Measurements from ENCODE around the gene HSPA6.
"Not testable (repeated sequence)": the region's sequence is repeated elsewhere in the genome, so short reads cannot be mapped to it uniquely, and the experiment has no call there.

The HSPA6 gene

DNA sequence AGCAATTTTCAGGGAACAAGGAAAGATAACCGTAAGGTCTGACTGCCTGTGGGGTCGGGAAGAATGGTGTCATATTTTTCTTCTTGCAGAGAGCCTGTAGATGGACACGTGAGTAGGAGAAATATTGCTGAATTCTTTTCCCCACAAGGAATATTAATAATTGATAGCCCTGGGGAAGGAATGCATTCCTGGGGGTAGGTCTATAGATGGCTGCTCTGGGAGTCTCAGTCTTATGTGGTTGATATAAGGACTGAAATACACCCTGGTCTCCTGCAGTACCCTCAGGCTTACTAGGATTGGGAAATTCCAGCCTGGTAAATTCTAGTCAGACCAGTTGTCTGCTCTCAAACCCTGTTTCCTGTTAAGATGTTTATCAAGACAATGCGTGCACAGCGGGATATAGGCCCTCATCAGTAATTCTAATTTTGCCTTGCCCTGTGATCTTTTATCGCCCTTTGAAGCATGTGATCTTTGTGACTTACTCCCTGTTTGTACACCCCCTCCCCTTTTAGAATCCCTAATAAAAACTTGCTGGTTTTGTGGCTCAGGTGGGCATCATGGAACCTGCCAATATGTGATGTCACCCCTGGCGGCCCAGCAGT is 12.8 kb downstream of the HSPA6 start:
- not testable (repeated sequence) for DNase-seq

DNA sequence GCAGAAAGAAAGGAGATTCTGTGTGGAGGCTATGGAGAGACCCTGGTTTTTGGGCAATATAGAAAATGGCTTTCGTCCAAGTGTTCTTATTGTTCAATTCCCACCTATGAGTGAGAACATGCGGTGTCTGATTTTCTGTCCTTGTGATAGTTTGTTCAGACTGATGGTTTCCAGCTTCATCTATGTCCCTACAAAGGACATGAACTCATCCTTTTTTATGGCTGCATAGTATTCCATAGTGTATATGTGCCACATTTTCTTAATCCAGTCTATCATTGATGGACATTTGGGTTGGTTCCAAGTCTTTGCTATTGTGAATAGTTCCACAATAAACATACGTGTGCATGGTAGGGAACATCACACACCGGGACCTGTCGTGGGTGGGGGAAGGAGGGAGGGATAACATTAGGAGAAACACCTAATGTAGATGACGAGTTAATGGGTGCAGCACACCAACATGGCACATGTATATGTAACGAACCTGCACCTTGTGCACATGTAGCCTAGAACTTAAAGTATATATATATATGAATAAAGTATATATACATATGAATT is 14.7 kb downstream of the HSPA6 start:
- DNase-seq: not testable (repeated sequence)

DNA sequence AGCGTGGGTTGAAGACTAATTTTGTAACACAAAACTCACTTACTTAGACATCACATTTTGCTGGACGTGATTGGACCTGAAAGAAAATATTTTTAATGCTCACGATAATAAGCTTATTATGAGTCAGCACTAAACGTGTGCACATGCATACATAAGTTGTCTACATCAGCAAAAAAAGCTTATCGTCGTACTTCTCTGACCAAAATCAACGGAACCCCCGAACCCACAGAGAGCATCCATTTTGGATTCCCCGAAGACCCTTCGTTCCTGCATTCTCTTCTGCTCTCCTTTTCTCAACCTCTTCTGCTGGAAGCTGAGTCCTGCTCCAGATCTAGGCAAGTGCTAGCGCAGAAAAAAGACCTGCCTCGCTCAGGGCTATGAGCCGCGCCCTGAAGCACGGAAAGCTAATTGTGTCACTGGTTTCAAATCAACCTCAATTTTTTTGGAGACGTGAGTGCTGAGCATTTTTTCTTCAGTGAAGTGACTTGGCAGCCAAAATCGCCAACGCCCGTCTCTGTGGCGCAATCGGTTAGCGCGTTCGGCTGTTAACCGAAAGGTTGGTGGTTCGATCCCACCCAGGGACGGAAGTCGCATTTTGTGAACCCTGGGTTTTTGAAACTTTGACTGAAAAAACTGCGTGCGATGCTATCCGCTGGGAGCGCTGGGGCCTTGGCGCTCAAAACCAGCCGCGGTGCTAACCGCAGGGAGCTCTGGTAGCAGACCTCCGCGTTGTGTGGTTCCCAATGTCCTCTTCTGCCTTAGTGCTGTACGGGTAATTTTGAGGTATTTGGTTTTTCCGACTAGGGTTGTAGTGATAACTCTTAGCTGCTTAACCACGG is 15.6 kb downstream of the HSPA6 start:
- peak; percentile 44 to 79 (median 70) for DNase-seq

DNA sequence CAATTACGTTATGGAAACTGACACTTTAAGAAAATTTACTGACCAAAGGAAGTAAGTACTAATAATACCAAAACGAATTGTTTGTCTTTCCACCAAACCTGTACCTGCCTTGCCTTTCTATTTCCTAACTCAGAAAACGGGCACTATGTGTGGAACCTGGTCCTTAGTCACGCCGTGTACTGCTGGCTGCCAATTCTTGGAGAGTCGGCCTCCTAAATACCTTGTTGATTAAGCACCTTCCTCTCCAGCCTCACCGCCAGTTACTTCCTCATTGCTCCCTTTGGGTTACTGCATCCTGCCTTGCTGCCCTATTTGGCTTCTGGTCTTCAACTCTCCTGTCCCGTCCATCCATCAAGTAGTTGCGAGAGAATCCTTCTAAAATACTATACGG is 16.2 kb downstream of the HSPA6 start:
- DNase-seq: not testable (repeated sequence)

DNA sequence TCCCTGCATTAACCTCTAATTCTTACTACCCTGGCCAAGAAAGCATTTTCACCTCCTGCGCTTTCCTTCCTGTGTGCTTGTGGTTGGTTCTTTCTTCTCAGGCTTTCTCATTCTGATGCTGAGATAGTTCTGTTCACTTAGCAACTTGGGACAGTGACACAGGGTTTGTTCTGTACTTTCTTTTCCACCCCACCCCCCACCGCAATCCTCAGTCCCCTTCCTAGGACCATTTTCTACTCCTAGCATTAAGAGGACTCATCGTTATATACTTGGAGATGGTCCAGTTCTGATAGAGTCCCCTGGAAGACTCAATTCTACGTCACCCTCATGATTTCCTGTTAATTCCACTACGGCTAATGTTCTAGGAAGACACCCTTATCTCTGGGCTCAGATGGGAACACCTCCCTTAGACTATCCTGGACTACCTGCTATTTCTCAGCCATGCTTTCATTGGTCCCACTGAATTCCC is 17.8 kb downstream of the HSPA6 start:
- DNase-seq: not testable (repeated sequence)

DNA sequence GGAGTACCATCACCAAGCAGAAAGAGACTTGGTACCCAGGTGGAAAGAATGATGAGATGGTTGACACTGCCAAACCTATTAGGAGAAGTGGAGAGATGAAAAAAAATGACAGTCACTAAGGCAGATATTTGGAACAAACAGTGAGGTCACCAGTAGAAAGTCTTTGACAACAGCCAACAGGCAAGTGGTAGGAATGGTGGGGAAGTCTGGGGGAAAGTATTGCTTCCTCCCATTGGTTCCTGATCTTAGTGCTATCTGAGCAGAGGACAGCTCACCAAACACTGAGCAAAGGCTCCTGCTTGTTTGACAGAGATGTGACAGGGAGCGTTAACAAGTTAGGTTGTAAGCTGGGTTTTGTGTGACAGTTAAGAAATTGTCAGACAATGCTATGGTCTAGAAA is 18.8 kb downstream of the HSPA6 start:
- DNase-seq: not testable (repeated sequence)

DNA sequence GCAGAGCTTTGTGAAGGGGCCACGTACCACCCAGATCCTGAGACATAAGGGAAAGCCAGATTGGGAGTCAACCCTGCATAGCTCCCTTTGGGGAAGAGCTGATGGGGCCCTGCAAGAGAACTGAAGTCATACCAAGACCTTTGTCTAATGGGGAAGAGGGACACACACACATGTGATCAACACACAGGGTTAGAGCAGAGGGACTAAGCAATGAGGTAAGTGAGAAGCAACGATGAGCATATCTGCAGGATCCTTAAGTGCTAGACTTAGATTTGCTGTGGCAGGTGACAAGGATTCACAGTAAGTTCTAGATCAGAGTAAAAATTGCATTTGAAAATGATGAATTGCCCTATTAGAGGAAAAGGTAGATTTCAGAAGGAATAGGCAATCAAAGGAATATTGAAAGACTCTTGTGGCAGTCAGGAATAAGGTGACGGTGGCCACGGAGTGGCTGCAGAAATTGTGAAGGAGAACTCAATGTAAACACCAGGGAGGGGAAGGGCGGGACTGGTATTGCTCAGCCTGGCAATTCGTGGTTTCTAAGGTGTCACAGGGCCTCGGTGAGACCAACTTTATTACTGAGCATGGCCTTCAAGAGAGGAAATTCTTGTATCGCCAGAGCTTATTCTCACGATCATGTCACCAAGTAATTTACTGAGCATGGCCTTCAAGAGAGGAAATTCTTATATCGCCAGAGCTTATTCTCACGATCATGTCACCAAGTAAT is 20.8 kb downstream of the HSPA6 start:
- DNase-seq: not testable (repeated sequence)

DNA sequence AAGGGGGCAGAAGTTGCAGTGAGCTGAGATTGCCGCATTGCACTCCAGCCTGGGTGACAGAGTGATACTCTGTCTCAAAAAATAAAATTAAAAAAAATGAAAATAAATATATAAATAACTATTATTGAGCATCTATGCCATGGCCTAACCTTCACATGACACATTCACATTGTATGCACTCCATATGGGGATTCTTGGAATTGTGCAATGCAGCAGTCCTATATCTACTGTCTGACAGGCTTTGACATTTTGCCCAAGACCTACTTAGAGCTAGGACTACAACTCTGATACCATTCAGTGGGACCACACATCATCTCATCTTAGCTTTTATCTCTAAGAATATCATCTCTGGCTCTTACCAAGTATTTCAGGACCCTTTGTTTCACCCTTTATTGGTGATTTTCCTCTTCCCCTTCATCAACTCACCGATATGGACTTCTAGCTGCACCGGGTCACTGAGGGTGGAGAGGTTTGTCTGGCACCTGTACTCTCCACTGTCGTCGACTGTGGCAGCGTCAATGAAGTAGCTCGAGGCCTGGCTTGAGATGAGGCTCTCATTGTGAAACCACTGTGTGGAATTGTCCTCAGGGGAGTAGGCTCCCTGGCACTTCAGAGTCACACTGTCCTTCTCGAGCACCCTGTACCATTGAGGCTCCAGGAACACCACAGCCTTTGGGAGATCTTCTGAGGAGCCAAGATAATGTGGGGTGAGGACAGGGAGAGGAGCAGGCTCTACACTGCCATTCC is 23.8 kb downstream of the HSPA6 start:
- DNase-seq: not testable (repeated sequence)

DNA sequence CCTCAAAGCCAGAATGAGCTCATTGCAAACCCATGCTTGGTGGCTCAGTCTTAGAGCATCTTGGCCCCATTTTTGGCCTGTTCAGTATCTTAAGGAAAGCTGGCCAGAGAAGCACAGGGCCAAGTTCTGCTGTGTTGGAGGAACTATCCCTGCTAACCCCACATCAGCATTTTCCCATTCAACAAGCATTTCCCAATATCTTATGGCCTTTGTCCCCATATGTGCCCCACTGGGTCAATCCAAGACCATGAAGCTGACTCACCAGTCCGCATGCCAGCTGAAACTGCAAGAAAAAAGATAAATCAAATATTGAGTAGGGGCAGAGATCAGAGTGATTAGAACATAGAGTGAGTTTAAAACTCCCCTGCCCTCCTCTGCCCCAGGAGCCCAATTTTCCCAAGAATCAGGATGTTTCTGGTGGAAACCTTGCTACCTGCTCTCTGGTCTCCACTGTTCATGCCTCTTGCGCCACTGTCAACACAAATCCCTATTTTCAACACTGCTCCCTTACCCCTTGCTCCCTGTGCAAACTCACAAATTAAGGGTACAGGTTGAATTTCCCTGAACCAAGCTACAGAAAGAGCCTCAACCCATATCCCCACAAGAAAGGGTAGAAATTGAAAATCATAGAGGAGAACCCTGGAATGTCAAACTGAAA is 24.5 kb downstream of the HSPA6 start:
- not testable (repeated sequence) for DNase-seq

DNA sequence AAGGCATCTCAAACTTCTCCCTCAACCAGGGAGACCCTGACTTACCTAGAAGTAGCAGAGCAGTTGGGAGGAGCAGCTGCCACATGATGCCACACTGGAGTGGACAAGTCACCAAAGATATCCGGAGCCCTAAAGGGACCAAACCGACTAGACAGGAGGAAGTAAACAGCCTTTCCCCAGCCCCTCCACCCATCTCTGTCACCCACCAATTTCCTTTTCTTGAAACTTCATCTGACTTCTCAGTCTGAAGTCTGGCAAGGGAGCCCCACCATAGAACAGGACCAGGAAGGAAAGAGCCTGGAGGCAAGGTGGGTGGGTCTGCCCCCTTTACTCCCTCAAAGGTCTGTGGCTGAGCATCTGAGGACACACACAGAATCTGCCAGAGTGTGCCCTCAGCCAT is 25.3 kb downstream of the HSPA6 start, which contains the start of gene FCGR3A:
Gene FCGR3A, minus strand, starts transcription at position 167 of the 400 bp plus-strand sequence. Its CDS starts 82 bp downstream, at position 85.
- DNase-seq: no peak

DNA sequence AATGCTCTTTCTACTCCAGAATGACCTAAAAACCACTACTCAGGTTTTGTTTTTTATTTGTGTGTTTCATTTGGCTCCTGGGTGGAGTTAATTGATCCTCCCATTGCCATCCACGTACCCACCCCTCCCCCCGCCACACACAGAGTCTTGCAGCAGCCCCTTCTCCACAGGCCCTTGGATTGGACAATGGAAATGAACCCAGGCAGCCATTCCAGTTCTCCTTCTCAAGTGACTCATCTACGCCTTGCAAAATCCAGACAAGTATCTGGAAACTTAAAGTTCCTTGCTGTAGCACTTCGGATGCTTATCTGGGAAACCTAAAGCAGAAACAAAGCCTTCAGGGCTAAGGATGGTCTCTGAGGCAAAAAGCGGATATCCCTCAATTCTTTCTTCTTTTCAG is 26.6 kb downstream of the HSPA6 start:
- DNase-seq: not testable (repeated sequence)

DNA sequence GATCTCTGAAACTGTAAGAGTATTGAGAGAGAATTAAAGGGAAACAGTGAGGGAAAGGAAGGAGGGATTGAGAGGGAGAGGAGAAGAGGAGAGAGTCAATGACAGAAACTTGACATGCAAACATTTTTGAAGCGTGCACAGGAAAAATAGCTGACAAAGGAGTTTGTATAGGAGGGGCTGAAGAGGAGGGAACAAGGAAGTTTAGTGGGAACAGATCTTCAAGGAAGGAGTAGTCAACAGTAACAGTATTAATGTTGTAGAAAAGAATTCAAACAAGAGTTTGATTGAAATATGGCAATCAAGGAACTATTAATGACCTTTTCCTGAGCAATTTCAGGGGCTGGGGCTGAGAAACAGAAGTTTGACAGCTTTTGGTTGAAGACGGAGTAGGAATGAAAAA is 29.3 kb downstream of the HSPA6 start:
- not testable (repeated sequence) for DNase-seq

DNA sequence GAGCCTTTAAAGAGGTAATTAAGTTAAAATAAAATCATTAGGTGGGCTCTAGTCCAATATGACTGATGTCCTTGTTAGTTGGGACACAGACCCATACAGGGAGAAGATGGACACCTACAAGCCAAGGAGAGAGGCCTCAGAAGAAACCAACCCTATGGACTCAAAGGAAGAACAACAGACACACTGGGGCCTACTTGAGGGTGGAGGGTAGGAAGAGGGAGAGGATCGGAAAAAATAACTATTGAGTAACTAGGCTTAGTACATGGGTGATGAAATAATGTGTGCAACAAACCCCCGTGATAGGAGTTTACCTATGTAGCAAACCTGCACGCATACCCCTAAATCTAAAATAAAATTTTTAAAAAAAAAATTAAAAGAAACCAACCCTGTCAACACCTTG is 30.0 kb downstream of the HSPA6 start:
- DNase-seq: not testable (repeated sequence)

DNA sequence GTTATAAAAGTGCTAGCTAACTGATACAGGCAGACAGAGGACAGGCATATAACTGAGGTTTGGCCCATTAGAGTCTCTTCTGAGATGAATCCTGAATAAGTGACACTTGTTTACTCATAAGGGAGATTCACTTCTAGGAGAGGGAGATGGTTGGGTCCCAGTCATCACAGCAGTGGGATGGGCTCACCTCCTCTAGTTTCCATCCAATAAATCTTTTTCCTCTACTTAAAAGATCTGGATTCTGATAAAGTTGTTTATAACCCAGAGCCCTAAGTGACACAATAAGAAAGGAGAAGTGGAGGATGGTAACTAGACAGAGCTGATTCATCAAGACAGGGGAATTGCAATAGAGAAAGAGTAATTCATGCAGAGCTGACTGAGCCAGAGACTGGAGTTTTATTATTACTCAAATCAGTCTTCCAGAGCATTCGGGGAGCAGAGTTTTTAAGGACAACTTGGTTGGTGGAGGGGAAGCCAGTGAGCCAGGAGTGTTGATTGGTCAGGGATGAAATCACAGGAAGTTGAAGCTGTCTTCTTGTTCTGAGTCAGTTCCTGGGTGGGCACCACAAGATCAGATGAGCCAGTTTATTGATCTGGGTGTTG is 30.6 kb downstream of the HSPA6 start:
- DNase-seq: not testable (repeated sequence)

DNA sequence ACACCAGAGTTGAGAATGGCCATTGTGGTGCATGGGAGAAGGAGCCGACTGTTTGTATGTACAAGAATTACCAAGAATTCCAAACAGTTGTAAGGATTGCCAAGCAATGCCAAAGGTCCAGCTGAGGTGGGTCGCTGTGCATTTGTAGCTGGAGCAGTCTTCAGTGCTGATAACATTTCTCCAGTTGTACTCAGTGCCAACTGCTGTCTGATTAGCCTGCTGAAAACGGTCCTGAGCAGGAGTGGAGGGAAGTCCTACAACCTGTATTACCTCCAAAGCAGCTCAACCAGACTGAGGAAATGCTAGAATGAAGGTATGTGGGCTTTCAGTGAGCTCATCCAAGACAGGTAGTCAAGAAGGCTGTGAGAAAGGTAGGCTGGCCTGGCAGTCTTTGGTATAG is 31.8 kb downstream of the HSPA6 start:
- not testable (repeated sequence) for DNase-seq

DNA sequence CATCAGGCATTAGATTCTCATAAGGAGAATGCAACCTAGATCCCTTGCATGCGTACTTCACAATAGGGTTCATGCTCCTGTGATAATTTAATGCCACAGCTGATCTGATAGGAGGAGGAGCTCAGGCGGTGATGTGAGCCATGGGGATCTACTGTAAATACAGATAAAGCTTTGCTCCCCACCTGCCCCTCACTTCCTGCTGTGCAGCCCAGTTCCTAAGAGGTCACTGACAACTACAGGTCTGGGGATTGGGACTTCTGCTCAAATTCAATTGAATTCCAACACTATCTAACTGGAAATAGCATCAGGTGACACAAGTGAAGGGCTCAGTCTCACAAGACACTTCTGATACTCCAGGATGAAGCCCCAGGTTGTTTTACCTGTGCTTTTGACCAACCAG is 32.6 kb downstream of the HSPA6 start:
- DNase-seq: not testable (repeated sequence)

DNA sequence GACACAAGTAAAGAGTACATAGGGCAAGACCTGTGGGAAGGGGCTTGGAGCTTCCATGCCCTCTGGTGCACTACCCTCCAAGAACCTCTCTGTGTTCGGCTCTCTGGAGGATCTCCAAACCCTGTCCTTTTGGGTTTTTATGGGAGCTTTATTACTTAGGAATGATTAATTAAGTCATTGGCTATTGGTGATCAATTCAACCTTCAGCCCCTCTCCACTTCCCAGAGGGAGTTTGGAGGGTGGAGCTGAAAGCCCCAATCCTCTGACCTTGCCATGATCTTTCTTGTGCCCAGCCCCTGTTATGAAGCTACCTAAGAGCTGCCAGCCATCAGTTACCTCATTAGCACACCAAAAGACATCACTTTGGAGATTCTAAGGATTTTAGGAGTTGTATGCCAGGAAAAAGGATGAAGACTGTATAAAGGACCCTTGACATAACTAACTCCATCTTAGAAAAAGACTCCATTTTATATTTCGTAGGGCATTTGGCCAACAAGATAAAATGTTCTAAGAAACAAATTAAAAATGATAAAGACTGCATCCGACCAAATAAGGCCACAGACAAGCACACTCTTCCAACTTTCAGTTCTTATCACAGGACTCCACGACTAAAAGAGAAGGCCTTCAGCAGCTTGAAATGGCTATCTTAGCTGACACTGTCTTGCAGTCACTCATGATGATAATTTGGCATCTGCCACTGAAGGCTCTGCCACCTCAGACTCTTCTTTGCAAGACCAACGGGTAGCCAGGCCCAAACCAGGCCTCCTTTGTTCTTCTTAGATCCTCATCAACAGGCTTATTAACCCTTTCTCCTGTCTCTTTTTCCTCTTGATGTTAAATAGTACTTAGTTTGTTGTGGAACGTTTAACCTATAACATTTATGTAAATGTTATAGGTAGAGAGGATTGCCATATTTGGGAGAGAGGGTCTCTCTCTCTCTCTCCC is 33.4 kb downstream of the HSPA6 start:
- DNase-seq: not testable (repeated sequence)

DNA sequence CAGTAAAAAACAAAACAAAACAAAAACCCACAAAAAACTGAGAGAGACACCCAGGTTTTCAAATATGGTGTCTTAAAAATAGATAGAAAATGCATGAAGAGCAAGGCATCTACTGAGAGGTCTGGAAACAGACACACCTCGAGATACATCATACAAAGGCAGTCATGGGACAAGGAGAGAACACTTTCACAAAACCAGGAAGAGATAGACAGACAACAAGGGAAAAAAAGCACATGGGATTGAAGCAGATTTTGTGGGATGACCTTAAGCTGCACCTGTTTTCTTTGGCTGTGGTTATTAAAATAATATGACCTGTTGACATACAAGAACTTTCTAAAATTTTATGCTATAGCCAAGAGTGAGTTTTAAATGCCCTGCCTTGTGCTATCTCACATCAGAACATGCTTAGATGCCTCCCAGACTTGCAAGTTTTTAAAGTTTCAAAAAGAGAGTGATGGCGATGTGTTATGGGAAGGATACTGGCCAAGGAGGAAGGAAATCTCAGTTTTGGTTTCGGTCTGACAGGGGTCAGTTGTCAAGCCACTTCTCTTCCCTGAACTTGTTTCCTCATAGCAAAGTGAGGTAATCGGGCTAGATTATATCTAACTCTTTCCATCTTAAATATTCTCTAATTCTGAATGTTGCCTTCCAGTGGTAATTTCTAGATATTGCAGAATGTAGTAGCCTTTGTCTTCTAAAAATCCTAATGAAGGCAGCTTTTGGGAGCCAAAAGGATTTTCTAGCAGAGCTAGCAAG is 36.8 kb downstream of the HSPA6 start:
- DNase-seq: not testable (repeated sequence)

DNA sequence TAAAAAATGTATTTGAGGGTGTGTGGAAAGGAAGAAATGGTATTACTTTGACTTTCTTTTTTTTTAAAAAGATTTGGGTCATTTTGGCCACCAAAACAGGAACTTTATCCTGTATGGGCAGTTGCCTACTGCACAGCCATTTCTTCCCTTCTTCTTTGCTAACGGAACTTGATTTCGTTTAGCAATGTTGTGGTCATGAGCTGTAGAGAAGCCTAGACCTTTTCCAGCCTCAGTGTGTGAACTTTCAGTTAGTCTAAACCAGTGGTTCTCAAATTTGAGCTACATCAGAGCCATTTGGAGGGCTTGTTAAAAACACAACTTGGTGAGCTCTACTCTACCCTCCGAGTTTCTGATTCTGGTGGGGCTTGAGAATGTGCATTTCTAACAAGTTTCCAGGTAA is 38.1 kb downstream of the HSPA6 start:
- DNase-seq: not testable (repeated sequence)

Measured in NCI-H1417 (cell line).